Mesothelial cell of epicardium (in vitro differentiated cells): ENCODE data around the gene SYNGR1. TPM values are rescaled to one million over a fixed set of nuclear protein-coding genes. Genes with fewer than 3 reads are reported as not detected.

Experiments used
- DNase-seq, 2 experiments: peaks; one replicate each; pipeline ENCODE4 v3.0.0; 2021; ENCODE audit warnings: low spot score in 2 of 2; ENCODE audit not compliant: unreplicated experiment in 2 of 2
- H3K27ac Mint-ChIP-seq: 2 replicates; pipeline ENCODE4 v1.8.0; 2021; ENCODE audit warnings: mixed read lengths
- H3K27me3 Mint-ChIP-seq: 2 replicates; pipeline ENCODE4 v1.8.0; 2021; ENCODE audit warnings: low read depth, mixed read lengths
- H3K36me3 Mint-ChIP-seq: 2 replicates; pipeline ENCODE4 v1.8.0; 2021; ENCODE audit warnings: mixed read lengths
- H3K4me1 Mint-ChIP-seq: 2 replicates; pipeline ENCODE4 v1.8.0; 2021; ENCODE audit warnings: mixed read lengths
- H3K4me3 Mint-ChIP-seq: 2 replicates; pipeline ENCODE4 v1.8.0; 2021; ENCODE audit warnings: mild to moderate bottlenecking, moderate library complexity, mixed read lengths
- H3K9me3 Mint-ChIP-seq: 2 replicates; pipeline ENCODE4 v1.8.0; 2021; ENCODE audit warnings: mixed read lengths
- total RNA-seq: library from RNA; stranded (reverse); gene quantifications from 3 replicates; pipeline ENCODE4 v1.2.1, GENCODE V29; 2021
- TF ChIP-seq, protein P1 (sequence below): fragments of 200-600 bp; sonication (generic); IDR thresholded peaks from one replicate; pipeline ENCODE4 v1.5.0; 2021; ENCODE audit warnings: antibody characterized with exemption; ENCODE audit not compliant: unreplicated experiment

SYNGR1 gene
- total RNA-seq, 1 donor from 2014 or later: 38.9 TPM

DNA sequence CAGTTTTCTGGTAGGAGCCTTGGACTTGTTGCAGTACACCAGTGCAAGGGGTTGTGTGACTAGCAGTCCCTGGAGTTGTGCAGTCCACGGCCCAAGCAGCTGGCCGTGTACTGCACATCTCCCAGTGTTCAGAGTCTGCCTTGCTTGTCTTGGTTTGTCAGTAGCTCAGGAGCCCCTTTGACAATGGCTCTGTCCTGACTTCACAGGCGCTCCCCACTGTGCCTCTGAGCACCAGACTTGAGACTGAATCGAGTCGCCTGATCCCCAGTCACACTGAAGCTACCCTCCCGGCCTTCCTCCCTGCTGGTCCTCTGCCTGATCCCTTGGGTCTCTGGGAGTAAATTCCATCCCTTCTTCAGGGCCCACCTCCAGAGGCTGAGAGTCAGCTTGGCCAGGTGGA lies 19.4 kb downstream of the SYNGR1 start:
- no peak overlapping the region for H3K4me3 Mint-ChIP-seq
- DNase-seq: no peak

DNA sequence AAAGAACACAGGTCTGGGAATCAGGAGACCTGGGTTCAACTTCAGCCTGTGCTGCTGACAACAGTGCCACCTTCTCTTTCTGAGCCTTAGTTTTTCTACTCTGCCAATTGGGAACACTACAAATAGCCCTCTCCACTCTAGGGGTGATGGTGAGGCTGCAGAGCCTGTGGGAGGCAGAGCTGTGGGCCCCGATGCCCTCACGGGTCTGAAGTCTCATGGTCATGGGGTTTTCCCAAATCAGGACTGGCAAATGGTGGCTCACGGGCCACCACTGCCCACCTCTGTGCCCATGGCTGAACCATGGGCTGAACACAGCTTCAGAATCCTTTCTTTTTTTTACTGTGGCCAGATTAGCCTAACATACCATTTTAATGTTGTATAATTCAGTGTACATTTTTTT lies 19.8 kb downstream of the SYNGR1 start:
- Mint-ChIP-seq H3K36me3 (peaks cover 9% of the 10 kb centered on the region), H3K4me1 (peaks cover 7% of the 10 kb centered on the region), H3K27ac (no peak overlapping the region), H3K9me3 (no peaks in the 10 kb centered on the region), H3K27me3 (no peaks in the 10 kb centered on the region), H3K4me3 (no peak overlapping the region)
- TF ChIP-seq, protein P1, sequence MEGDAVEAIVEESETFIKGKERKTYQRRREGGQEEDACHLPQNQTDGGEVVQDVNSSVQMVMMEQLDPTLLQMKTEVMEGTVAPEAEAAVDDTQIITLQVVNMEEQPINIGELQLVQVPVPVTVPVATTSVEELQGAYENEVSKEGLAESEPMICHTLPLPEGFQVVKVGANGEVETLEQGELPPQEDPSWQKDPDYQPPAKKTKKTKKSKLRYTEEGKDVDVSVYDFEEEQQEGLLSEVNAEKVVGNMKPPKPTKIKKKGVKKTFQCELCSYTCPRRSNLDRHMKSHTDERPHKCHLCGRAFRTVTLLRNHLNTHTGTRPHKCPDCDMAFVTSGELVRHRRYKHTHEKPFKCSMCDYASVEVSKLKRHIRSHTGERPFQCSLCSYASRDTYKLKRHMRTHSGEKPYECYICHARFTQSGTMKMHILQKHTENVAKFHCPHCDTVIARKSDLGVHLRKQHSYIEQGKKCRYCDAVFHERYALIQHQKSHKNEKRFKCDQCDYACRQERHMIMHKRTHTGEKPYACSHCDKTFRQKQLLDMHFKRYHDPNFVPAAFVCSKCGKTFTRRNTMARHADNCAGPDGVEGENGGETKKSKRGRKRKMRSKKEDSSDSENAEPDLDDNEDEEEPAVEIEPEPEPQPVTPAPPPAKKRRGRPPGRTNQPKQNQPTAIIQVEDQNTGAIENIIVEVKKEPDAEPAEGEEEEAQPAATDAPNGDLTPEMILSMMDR: no peak
- DNase-seq: no peak

More for the DNA sequence above, 19.4 kb downstream of the SYNGR1 start:
- Mint-ChIP-seq H3K27ac (no peak overlapping the region), H3K36me3 (peaks cover 9% of the 10 kb centered on the region), H3K27me3 (no peaks in the 10 kb centered on the region), H3K9me3 (no peaks in the 10 kb centered on the region), H3K4me1 (peaks cover 11% of the 10 kb centered on the region)
- TF ChIP-seq, protein P1: no peak

DNA sequence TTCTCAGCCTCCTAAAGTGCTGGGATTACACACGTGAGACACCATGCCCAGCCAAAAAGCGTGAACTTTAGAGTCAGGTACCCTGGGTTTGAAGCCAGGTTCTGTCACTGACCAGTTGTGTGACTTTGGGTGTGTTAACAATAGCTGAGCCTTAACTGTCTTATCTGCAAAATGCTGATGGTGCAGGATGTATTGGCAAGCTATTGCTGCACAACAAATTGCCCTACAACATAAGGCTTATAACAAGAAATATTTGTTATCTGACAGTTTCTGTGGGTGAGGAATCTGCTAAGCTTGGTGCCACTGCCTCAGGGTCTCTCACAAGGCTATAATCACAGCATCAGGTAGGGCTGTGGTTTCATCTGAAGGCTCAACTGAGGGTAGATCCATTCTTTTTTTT lies 21.9 kb downstream of the SYNGR1 start:
- no peaks in the 10 kb centered on the region for H3K27me3 Mint-ChIP-seq
- H3K36me3 Mint-ChIP-seq: peaks cover 10% of the 10 kb centered on the region
- DNase-seq: no peak
- H3K27ac Mint-ChIP-seq: no peak overlapping the region
- TF ChIP-seq, protein P1: no peak
- no peak overlapping the region for H3K4me3 Mint-ChIP-seq
- no peaks in the 10 kb centered on the region for H3K4me1 Mint-ChIP-seq
- no peaks in the 10 kb centered on the region for H3K9me3 Mint-ChIP-seq

DNA sequence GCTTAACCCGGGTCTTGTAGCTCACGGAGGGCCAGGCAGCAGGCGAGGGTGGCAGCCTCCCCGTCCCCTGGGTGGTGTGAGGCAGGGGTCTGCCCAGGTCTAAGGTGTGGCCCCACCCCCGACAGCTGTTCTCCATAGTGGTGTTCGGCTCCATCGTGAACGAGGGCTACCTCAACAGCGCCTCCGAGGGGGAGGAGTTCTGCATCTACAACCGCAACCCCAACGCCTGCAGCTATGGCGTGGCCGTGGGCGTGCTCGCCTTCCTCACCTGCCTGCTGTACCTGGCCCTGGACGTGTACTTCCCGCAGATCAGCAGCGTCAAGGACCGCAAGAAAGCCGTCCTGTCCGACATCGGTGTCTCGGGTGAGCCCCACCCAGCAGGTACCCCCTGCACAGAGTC lies 24.4 kb downstream of the SYNGR1 start:
- Mint-ChIP-seq H3K36me3 (peaks cover 17% of the 10 kb centered on the region), H3K4me1 (no peaks in the 10 kb centered on the region), H3K9me3 (no peaks in the 10 kb centered on the region), H3K27me3 (no peaks in the 10 kb centered on the region), H3K27ac (no peak overlapping the region), H3K4me3 (no peak overlapping the region)
- no peak for DNase-seq
- TF ChIP-seq, protein P1: no peak

DNA sequence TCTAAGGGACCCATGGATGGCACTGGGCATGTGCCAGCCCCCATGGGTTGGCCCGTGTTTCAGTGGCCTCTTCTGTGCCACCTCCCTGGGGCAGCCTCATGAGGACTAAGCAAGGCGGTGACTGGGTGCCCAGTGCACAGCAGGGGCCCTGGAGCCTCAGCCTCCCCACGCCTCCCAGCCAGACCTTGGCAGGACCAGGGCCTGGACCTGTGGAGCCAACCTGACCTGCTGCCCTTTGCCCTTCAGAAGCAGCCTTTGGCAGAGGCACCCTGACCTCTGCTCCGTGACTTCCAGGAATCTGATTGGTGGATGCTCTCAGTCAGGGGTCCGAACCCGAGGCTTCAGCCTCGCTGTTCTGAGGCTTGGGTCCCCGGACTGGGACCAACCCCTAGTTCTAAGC lies 25.0 kb downstream of the SYNGR1 start:
- Mint-ChIP-seq H3K9me3 (no peaks in the 10 kb centered on the region), H3K36me3 (peaks cover 15% of the 10 kb centered on the region), H3K27me3 (no peaks in the 10 kb centered on the region), H3K4me3 (no peak overlapping the region), H3K4me1 (no peaks in the 10 kb centered on the region), H3K27ac (no peak overlapping the region)
- TF ChIP-seq, protein P1: no peak
- no peak for DNase-seq

DNA sequence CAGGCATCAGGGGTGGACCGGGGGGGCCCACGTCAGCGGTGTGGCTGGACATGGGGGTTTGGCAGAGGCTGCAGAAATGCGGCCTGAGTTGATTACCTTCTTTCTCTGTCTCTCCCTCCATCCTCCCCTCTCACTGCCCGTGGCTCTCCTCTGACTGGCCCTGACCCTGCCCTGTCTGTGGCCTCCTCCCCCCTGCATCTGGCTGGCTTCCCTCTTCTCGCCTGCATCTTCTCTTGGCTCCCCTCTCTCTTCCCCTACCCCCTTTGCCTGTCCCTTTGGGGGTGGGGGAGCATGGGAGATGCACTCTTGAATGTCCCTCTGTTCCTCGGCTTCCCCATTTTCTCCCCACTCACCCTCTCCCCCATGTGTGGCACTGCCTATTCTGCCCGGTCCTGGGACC lies 25.9 kb downstream of the SYNGR1 start:
- H3K4me3 Mint-ChIP-seq: no peak overlapping the region

More for the DNA sequence above, 25.9 kb downstream of the SYNGR1 start:
- H3K27ac Mint-ChIP-seq: no peak overlapping the region
- TF ChIP-seq, protein P1: no peak
- no peaks in the 10 kb centered on the region for H3K27me3 Mint-ChIP-seq
- no peak for DNase-seq
- no peaks in the 10 kb centered on the region for H3K9me3 Mint-ChIP-seq
- no peaks in the 10 kb centered on the region for H3K4me1 Mint-ChIP-seq
- peaks cover 14% of the 10 kb centered on the region for H3K36me3 Mint-ChIP-seq
